ENCODE results near the gene OR1E2. TPM values are rescaled to one million over a fixed set of nuclear protein-coding genes. Genes with fewer than 3 reads are reported as not detected.

The OR1E2 gene
- total RNA-seq, 4 donors from 2014 or later = not detected

- Histone ChIP-seq H3K4me1 (no peaks in the 10 kb centered on the region), H3K4me3 (peak within 1 kb of the TSS in 1 of 4 donors; percentile 5), H3K27ac (no peak within 1 kb of the TSS), H3K27me3 (no peaks in the 10 kb centered on the region), H3K36me3 (no peaks in the 10 kb centered on the region), H3K9me3 (no peaks in the 10 kb centered on the region)
- no peak for TF ChIP-seq POLR2A (IDR thresholded peaks at IDR 0.05)
- DNase-seq = no peak
Observed at GRCh38 chr17:3385869-3386816, 47.5 kb downstream of the OR1E2 start, which contains the start of gene OR3A2. OR3A2 (minus strand) TSS chr17:3386308.

Other genes starting within 250 kb of the OR1E2 start
- not detected for gene OR1A2, start 236.3 kb downstream of the OR1E2 start, total RNA-seq
- gene OR1A1, start 226.2 kb downstream of the OR1E2 start, total RNA-seq = not detected
- not detected for gene OR3A1, start 135.5 kb downstream of the OR1E2 start, total RNA-seq
- not detected for gene OR3A2, start 47.5 kb downstream of the OR1E2 start, total RNA-seq
- gene OR1E1, start 35.4 kb downstream of the OR1E2 start, total RNA-seq = not detected
- gene OR3A3, start 22.5 kb downstream of the OR1E2 start, total RNA-seq = not detected
- not detected for gene SPATA22, start 38.0 kb upstream of the OR1E2 start, total RNA-seq
- 10 to 100 TPM; 11.4 to 27.7 (median 17.0) TPM for gene ASPA, start 42.2 kb upstream of the OR1E2 start, total RNA-seq
- gene TRPV3, start 124.0 kb upstream of the OR1E2 start, total RNA-seq = 10 to 100 TPM in 3 of 4 donors, 1 to 10 TPM in 1; 5.0 to 39.1 (median 16.5) TPM
- gene TRPV1, start 175.6 kb upstream of the OR1E2 start, total RNA-seq = 10 to 100 TPM; 13.2 to 56.8 (median 36.3) TPM
- 10 to 100 TPM in 3 of 4 donors, 1 to 10 TPM in 1; 5.8 to 83.8 (median 44.9) TPM for gene SHPK, start 202.4 kb upstream of the OR1E2 start, total RNA-seq
- 10 to 100 TPM; 21.5 to 30.1 (median 27.7) TPM for gene CTNS, start 202.9 kb upstream of the OR1E2 start, total RNA-seq
- gene TAX1BP3, start 234.7 kb upstream of the OR1E2 start, total RNA-seq = 100 to 1,000 TPM; 113 to 386 (median 239) TPM
- 10 to 100 TPM; 12.6 to 28.1 (median 21.0) TPM for gene EMC6, start 235.0 kb upstream of the OR1E2 start, total RNA-seq

Measured in Peyer's patch (tissue), 4 donors.